ENCODE data around the gene SLC5A3.

Gene SLC5A3

GRCh38 chr21:34071683-34072082, 1.7 kb upstream of the SLC5A3 start:
- no peak for DNase-seq (ENCODE audit: low read depth in 2 of 2)

- no peak for DNase-seq (ENCODE audit: low read depth in 2 of 2)
Observed at GRCh38 chr21:34072145-34073031, 990 bp upstream of the SLC5A3 start.

GRCh38 chr21:34073749-34074282, 438 bp downstream of the SLC5A3 start:
- peak in 1 of 2 donors; percentile 27 for DNase-seq (ENCODE audit: low read depth in 2 of 2)

GRCh38 chr21:34074283-34075090, 1.1 kb downstream of the SLC5A3 start:
- DNase-seq (ENCODE audit: low read depth in 2 of 2): no peak

- no peak for DNase-seq (ENCODE audit: low read depth in 2 of 2)
Observed at GRCh38 chr21:34075091-34075425, 1.7 kb downstream of the SLC5A3 start.

- no peak for DNase-seq (ENCODE audit: low read depth in 2 of 2)
Observed at GRCh38 chr21:34075760-34076660, 2.6 kb downstream of the SLC5A3 start.

GRCh38 chr21:34076835-34077234, 3.5 kb downstream of the SLC5A3 start:
- DNase-seq (ENCODE audit: low read depth in 2 of 2): no peak

- DNase-seq (ENCODE audit: low read depth in 2 of 2): no peak
Observed at GRCh38 chr21:34077888-34078287, 4.5 kb downstream of the SLC5A3 start.

GRCh38 chr21:34078915-34079314, 5.5 kb downstream of the SLC5A3 start:
- DNase-seq (ENCODE audit: low read depth in 2 of 2): peak in 1 of 2 donors; percentile 7

GRCh38 chr21:34080710-34081109, 7.3 kb downstream of the SLC5A3 start:
- no peak for DNase-seq (ENCODE audit: low read depth in 2 of 2)

- DNase-seq (ENCODE audit: low read depth in 2 of 2): no peak
Observed at GRCh38 chr21:34082769-34083168, 9.4 kb downstream of the SLC5A3 start.

- no peak for DNase-seq (ENCODE audit: low read depth in 2 of 2)
Observed at GRCh38 chr21:34083357-34083756, 10.0 kb downstream of the SLC5A3 start.

GRCh38 chr21:34085129-34085528, 11.8 kb downstream of the SLC5A3 start:
- DNase-seq (ENCODE audit: low read depth in 2 of 2): no peak

GRCh38 chr21:34086887-34087306, 13.5 kb downstream of the SLC5A3 start:
- no peak for DNase-seq (ENCODE audit: low read depth in 2 of 2)

- DNase-seq (ENCODE audit: low read depth in 2 of 2): no peak
Observed at GRCh38 chr21:34088752-34089151, 15.4 kb downstream of the SLC5A3 start.

GRCh38 chr21:34091032-34091431, 17.7 kb downstream of the SLC5A3 start:
- DNase-seq (ENCODE audit: low read depth in 2 of 2): no peak

- no peak for DNase-seq (ENCODE audit: low read depth in 2 of 2)
Observed at GRCh38 chr21:34091607-34092006, 18.2 kb downstream of the SLC5A3 start.

GRCh38 chr21:34092262-34092921, 19.0 kb downstream of the SLC5A3 start:
- no peak for DNase-seq (ENCODE audit: low read depth in 2 of 2)

GRCh38 chr21:34093083-34093482, 19.7 kb downstream of the SLC5A3 start:
- no peak for DNase-seq (ENCODE audit: low read depth in 2 of 2)

GRCh38 chr21:34094949-34095348, 21.6 kb downstream of the SLC5A3 start:
- DNase-seq (ENCODE audit: low read depth in 2 of 2): no peak

GRCh38 chr21:34097442-34097841, 24.1 kb downstream of the SLC5A3 start:
- no peak for DNase-seq (ENCODE audit: low read depth in 2 of 2)
